Transverse colon (tissue), 4 donors: ENCODE results near the gene MALL. TPM values are rescaled to one million over a fixed set of nuclear protein-coding genes. Genes with fewer than 3 reads are reported as not detected.

Source experiments
- DNase-seq: peaks from one replicate; pipeline ENCODE4 v3.0.0-alpha.2; 2019
- H3K27ac ChIP-seq, 4 donors: fragments of 200-600 bp; sonication (generic); 2 replicates each; pipeline ENCODE4 v1.5.1; 2016 to 2018; ENCODE audit warnings: inconsistent platforms in 4 of 4
- H3K27me3 ChIP-seq: fragments of 200-600 bp; sonication (generic); 2 replicates; pipeline ENCODE4 v1.5.1; 2017; ENCODE audit warnings: inconsistent platforms
- H3K36me3 ChIP-seq, 4 donors: fragments of 200-600 bp; sonication (generic); 2 replicates each; pipeline ENCODE4 v1.5.1; 2017 to 2019; ENCODE audit warnings: inconsistent platforms in 4 of 4
- H3K4me1 ChIP-seq, 4 donors: fragments of 200-600 bp; sonication (generic); 2 replicates each; pipeline ENCODE4 v1.5.1; 2017 to 2020; ENCODE audit warnings: inconsistent platforms in 4 of 4
- H3K4me3 ChIP-seq, 4 donors: fragments of 200-600 bp; sonication (generic); 1 replicate in 1 of 4; 2 replicates in 3 of 4; pipeline versions ENCODE4 v1.5.1 to v1.6.1; 2017 to 2019; ENCODE audit warnings: inconsistent platforms in 4 of 4
- H3K9me3 ChIP-seq, 2 donors: fragments of 200-600 bp; sonication (generic); 2 replicates each; pipeline ENCODE4 v1.5.1; 2017 to 2019; ENCODE audit warnings: inconsistent platforms in 2 of 2
- EP300 ChIP-seq: sonication (generic); formaldehyde crosslinking; IDR thresholded peaks from one replicate; pipeline ENCODE4 v1.6.1; 2017; ENCODE audit warnings: antibody characterized with exemption, low read depth
- POLR2A ChIP-seq: fragments of 450-650 bp; IDR thresholded peaks from one replicate; pipeline ENCODE4 v1.6.1; 2016; ENCODE audit warnings: antibody characterized with exemption, mild to moderate bottlenecking, moderate library complexity
- POLR2AphosphoS5 ChIP-seq, 3 donors: sonication (generic); formaldehyde crosslinking; IDR thresholded peaks; one replicate each; pipeline ENCODE4 v1.6.1; 2016; ENCODE audit warnings: antibody characterized with exemption in 3 of 3
- WGBS, 2 donors: methylation state at CpG; one replicate each; pipeline ENCODE4 v1.1.5; 2018; ENCODE audit warnings: low coverage in 1 of 2; 5-methylcytosine and 5-hydroxymethylcytosine counted together
- in situ Hi-C, 4 donors: fragments of 200-750 bp; cut with MboI; loops; one replicate each; pipeline versions ENCODE4 v1.15.0 to v1.15.1; 2017; ENCODE audit warnings: low sequenced_read_pairs in 3 of 4, low pct_ligation_motif_present in 1 of 4, low pct_unique_long_range_greater_than_20kb in 1 of 4
- intact Hi-C: fragments of 100-400 bp; cut with DNase I; formaldehyde crosslinking; loops from one replicate; pipeline ENCODE4 v1.15.1; 2023; ENCODE audit warnings: low total_unique reads
- total RNA-seq, 4 donors: library from RNA; depleted of rRNA; stranded (reverse); fragments of >200 nt; gene quantifications; one replicate each; pipeline ENCODE4 v1.1.0, GENCODE V29; 2016
- TF ChIP-seq, protein P1 (sequence below), 5 experiments: fragments of 200-600 bp in 3 of 5; fragments of 450-650 bp in 2 of 5; sonication (generic) in 3 of 5; IDR thresholded peaks; 1 replicate in 2 of 5; 2 replicates in 3 of 5; pipeline ENCODE4 v1.5.1; 2016 to 2017; ENCODE audit warnings: antibody characterized with exemption in 5 of 5, inconsistent platforms in 3 of 5, mild to moderate bottlenecking in 2 of 5, moderate library complexity in 1 of 5

The MALL gene
- total RNA-seq, 4 donors from 2014 or later: 205 to 499 (median 299) TPM

DNA sequence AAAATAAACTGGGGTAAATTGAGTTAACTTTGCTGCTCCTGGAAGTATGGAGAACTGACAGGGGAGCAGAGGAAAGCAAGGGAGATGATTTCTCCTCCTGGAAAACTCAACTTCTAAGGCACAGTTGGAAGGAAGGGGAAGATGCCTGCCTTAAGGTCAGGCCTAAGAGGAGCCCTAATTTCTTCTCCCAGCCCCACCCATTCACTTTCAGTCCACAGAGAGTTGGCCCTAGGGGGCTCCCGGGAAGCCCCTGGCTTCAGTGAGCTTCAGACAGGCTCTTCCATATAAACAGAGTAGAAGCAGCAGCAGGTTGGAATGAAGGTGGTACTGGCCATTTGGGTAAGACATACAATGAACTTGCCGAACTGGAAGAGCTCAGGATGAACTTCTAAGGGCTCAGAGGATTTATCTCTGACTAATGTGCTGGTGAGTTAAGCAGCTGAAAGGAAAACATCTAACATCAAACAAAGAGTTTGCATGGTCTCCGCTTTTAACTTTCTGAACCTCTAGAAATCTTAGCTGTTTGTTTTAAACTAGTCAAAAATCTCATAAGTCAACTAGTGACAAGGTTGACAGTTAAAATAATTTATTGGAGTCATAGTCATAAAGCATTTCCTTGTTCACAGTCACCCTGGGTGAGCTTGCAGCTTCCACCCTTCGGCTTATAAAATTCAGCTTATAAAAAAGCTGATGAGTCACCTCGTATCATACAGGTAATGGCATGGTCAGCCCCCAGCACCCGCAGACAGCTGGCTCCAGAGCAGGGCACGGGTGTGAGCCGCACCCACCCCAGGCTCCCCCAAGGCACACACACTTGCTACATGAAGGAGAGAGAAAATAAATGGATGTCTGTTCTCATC lies 9.8 kb downstream of the MALL start:
- in situ Hi-C loops: no loop called here
- Histone ChIP-seq H3K27me3 (no peaks in the 10 kb centered on the region), H3K27ac (peak overlapping the region; percentile 78 to 92 (median 86)), H3K4me3 (peak overlapping the region in 1 of 4 donors; percentile 16), H3K36me3 (no peaks in the 10 kb centered on the region), H3K9me3 (no peaks in the 10 kb centered on the region), H3K4me1 (peaks cover 26 to 71% (median 49%) of the 10 kb centered on the region in 4 donors)
- 12 to 28% methylated on average over 3 to 8 of the region's 8 CpGs for WGBS, 2 donors
- intact Hi-C loops: no loop called here
- TF ChIP-seq POLR2A (peak; percentile 71), EP300 (peak; percentile 30), POLR2AphosphoS5 (IDR thresholded peaks at IDR 0.05) (peak in 2 of 3 donors; percentile 62 to 83)
- TF ChIP-seq, protein P1, sequence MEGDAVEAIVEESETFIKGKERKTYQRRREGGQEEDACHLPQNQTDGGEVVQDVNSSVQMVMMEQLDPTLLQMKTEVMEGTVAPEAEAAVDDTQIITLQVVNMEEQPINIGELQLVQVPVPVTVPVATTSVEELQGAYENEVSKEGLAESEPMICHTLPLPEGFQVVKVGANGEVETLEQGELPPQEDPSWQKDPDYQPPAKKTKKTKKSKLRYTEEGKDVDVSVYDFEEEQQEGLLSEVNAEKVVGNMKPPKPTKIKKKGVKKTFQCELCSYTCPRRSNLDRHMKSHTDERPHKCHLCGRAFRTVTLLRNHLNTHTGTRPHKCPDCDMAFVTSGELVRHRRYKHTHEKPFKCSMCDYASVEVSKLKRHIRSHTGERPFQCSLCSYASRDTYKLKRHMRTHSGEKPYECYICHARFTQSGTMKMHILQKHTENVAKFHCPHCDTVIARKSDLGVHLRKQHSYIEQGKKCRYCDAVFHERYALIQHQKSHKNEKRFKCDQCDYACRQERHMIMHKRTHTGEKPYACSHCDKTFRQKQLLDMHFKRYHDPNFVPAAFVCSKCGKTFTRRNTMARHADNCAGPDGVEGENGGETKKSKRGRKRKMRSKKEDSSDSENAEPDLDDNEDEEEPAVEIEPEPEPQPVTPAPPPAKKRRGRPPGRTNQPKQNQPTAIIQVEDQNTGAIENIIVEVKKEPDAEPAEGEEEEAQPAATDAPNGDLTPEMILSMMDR (IDR thresholded peaks at IDR 0.05): no peak
- DNase-seq: peak; percentile 82

DNA sequence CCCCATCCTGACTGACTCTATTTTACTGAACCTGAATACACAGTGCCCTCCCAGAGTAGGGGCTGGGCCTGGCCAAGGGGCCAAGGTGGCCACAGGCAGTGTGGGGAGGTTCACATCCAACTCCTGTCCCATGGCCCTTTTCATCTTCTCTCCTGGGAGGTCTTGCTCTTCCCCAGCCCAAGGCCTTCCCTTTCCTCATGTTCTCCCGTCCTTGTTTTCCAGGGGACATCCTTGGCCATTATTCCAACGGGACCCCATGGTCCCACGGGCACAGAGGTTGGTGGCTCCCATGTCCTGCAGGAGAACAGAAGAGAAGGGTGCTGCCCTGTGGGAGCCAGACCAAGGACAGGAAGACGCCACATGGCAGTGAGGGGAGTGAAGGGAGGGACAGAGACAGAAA lies 10.4 kb downstream of the MALL start:
- H3K4me3 ChIP-seq: no peak overlapping the region
- in situ Hi-C loops (no loop called here), intact Hi-C loops (no loop called here)
- DNase-seq: no peak
- no peaks in the 10 kb centered on the region for H3K27me3 ChIP-seq
- H3K9me3 ChIP-seq: no peaks in the 10 kb centered on the region
- WGBS, 2 donors: 51 to 77% methylated on average over 4 of the region's 4 CpGs
- H3K4me1 ChIP-seq: peaks cover 27 to 76% (median 53%) of the 10 kb centered on the region in 4 donors
- peak overlapping the region; percentile 78 to 92 (median 86) for H3K27ac ChIP-seq
- H3K36me3 ChIP-seq: no peaks in the 10 kb centered on the region
- TF ChIP-seq EP300 (no peak), POLR2AphosphoS5 (IDR thresholded peaks at IDR 0.05) (no peak), POLR2A (no peak)
- TF ChIP-seq, protein P1 (IDR thresholded peaks at IDR 0.05): no peak

DNA sequence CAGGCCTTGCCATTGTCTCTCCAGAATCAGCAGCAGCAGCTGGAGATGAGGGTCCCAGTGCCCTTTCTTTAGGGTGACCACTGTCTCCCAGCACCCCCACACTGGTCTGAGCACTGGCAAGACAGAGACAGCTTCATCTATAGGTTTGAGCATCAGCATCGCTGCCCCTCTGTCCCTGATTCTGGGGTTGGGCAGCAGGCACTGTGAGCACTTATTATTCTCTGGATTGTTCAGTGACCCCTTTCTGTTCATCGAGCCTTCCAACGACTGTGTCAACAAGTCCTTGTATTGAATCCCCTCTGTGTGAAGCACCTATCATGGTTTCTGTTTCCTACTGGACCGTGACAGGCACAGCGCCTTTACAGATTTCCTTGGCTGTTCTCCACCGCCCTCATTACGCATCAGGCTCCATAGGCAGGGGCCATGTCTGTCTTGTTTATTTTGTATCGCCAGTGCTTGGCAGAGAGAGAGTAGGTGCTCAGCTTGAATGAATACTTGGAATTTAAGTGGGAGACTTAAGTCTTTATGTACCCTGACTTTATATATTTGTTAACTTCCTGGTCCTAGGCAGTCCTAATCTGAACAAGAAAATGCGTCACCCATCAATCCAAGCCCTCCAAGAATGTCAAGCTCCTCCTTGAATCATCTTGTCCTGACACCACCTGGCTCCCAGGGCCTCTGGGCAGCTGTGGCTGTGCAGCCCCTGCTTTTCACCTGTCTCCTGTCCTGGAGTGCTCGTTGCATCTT lies 11.4 kb downstream of the MALL start:
- H3K27me3 ChIP-seq: no peaks in the 10 kb centered on the region
- peak overlapping the region; percentile 86 to 92 (median 86) for H3K27ac ChIP-seq
- intact Hi-C loops (no loop called here), in situ Hi-C loops (no loop called here)
- H3K36me3 ChIP-seq: no peaks in the 10 kb centered on the region
- peaks cover 27 to 76% (median 53%) of the 10 kb centered on the region in 4 donors for H3K4me1 ChIP-seq
- WGBS, 2 donors: 78 to 85% methylated on average over 8 to 10 of the region's 10 CpGs
- H3K9me3 ChIP-seq: no peaks in the 10 kb centered on the region
- no peak overlapping the region for H3K4me3 ChIP-seq
- DNase-seq: no peak
- TF ChIP-seq, protein P1 (IDR thresholded peaks at IDR 0.05): no peak
- TF ChIP-seq POLR2AphosphoS5 (IDR thresholded peaks at IDR 0.05): no peak
